ENCODE measurements around the gene KCTD7.
"Not testable (repeated sequence)": the region's sequence is repeated elsewhere in the genome, so short reads cannot be mapped to it uniquely, and the experiment has no call there.

The KCTD7 gene

GRCh38 chr7:66591799-66592596, 36.7 kb upstream of the KCTD7 start:
- peak overlapping the region; percentile 91 for H3K4me3 ChIP-seq (ENCODE audit: low read length)
- no peak for TF ChIP-seq CTCF (conservative IDR thresholded peaks at IDR 0.05; ENCODE audit: low read depth, low read length)
- DNase-seq (ENCODE audit: low read depth) = peak; percentile 74

GRCh38 chr7:66592597-66593146, 36.0 kb upstream of the KCTD7 start:
- DNase-seq (ENCODE audit: low read depth) = not testable (repeated sequence)
- peak overlapping the region; percentile 91 for H3K4me3 ChIP-seq (ENCODE audit: low read length)

- H3K4me3 ChIP-seq (ENCODE audit: low read length); DNase-seq (ENCODE audit: low read depth): not testable (repeated sequence)
These were observed 34.6 kb upstream of the KCTD7 start for GRCh38 chr7:66594082-66594481.

GRCh38 chr7:66597461-66597860, 31.2 kb upstream of the KCTD7 start:
- TF ChIP-seq CTCF (conservative IDR thresholded peaks at IDR 0.05; ENCODE audit: low read depth, low read length) = no peak
- no peak overlapping the region for H3K4me3 ChIP-seq (ENCODE audit: low read length)
- no peak for DNase-seq (ENCODE audit: low read depth)

- no peak for DNase-seq (ENCODE audit: low read depth)
- TF ChIP-seq CTCF (conservative IDR thresholded peaks at IDR 0.05; ENCODE audit: low read depth, low read length) = no peak
- H3K4me3 ChIP-seq (ENCODE audit: low read length) = no peak overlapping the region
These were observed 26.5 kb upstream of the KCTD7 start for GRCh38 chr7:66602159-66602558.

GRCh38 chr7:66604198-66604597, 24.5 kb upstream of the KCTD7 start:
- DNase-seq (ENCODE audit: low read depth) = no peak
- H3K4me3 ChIP-seq (ENCODE audit: low read length) = no peak overlapping the region
- no peak for TF ChIP-seq CTCF (conservative IDR thresholded peaks at IDR 0.05; ENCODE audit: low read depth, low read length)

GRCh38 chr7:66606540-66607291, 22.0 kb upstream of the KCTD7 start:
- H3K4me3 ChIP-seq (ENCODE audit: low read length); DNase-seq (ENCODE audit: low read depth): not testable (repeated sequence)

- no peak for DNase-seq (ENCODE audit: low read depth)
- no peak overlapping the region for H3K4me3 ChIP-seq (ENCODE audit: low read length)
- no peak for TF ChIP-seq CTCF (conservative IDR thresholded peaks at IDR 0.05; ENCODE audit: low read depth, low read length)
These were observed 19.5 kb upstream of the KCTD7 start for GRCh38 chr7:66609176-66609575.

GRCh38 chr7:66614596-66614995, 14.1 kb upstream of the KCTD7 start:
- not testable (repeated sequence) for DNase-seq (ENCODE audit: low read depth); H3K4me3 ChIP-seq (ENCODE audit: low read length)

Measured in retinal pigment epithelial cell (primary cell).